ENCODE data around the gene ADH1C.

- TF ChIP-seq CTCF (IDR thresholded peaks at IDR 0.05) (no peak), POLR2AphosphoS5 (IDR thresholded peaks at IDR 0.05; ENCODE audit: insufficient read depth in 1 of 2, low read depth in 1 of 2) (no peak)
Observed at GRCh38 chr4:99352602-99353537, at the start of gene ADH1C.

Measured in vagina (tissue), 2 donors.